Measurements from ENCODE around the gene SLC6A1. TPM values are rescaled to one million over a fixed set of nuclear protein-coding genes. Genes with fewer than 3 reads are reported as not detected.

SLC6A1 gene
- total RNA-seq, 1 experiment from 2014 or later = not detected

GRCh38 chr3:11088066-11088465 is 95.5 kb downstream of the SLC6A1 start:
- Histone ChIP-seq H3K4me1 (ENCODE audit: control insufficient read depth in 1 of 2, insufficient read depth in 2 of 2, low read length in 2 of 2) (peaks cover 0 to 20% of the 10 kb centered on the region in 2 experiments; a peak in 2 of 4 replicates), H2AFZ (ENCODE audit: low read depth, low read length, poor library complexity, severe bottlenecking) (peak overlapping the region; percentile 30), H3K9ac (ENCODE audit: low read length) (no peak overlapping the region), H3K36me3 (ENCODE audit: control insufficient read depth in 1 of 2, insufficient read depth in 2 of 2, low read length in 2 of 2) (no peaks in the 10 kb centered on the region), H4K20me1 (ENCODE audit: insufficient read depth) (no peaks in the 10 kb centered on the region), H3K79me2 (ENCODE audit: insufficient read depth, low read length) (no peaks in the 10 kb centered on the region), H3K4me3 (replicated peaks in 1 of 2; ENCODE audit: low read depth in 1 of 2, low read length in 2 of 2) (no peak overlapping the region), H3K9me3 (ENCODE audit: control insufficient read depth in 1 of 2, insufficient read depth in 1 of 2, low read depth in 1 of 2, low read length in 2 of 2) (no peaks in the 10 kb centered on the region; a peak in 1 of 4 replicates), H3K4me2 (ENCODE audit: low read length) (no peak overlapping the region), H3K27ac (ENCODE audit: low read depth, low read length) (no peak overlapping the region), H3K27me3 (ENCODE audit: insufficient read depth, low read length) (no peaks in the 10 kb centered on the region), H3K9me2 (ENCODE audit: insufficient read depth) (no peaks in the 10 kb centered on the region)
- intact Hi-C loops (cut with micrococcal nuclease) = no loop called here
- ChIA-PET POLR2A (no interaction called here), CTCF (no interaction called here), RAD21 (ENCODE audit: low non-redundant PET in 1 of 2, low total read pairs in 2 of 2, uncharacterized antibody in 2 of 2, unreplicated experiment in 2 of 2) (no interaction called here)
- TF ChIP-seq EGR1 (IDR thresholded peaks at IDR 0.05; ENCODE audit: low read depth) (no peak), ZNF274 (IDR thresholded peaks at IDR 0.05; ENCODE audit: low read depth, low read length) (no peak), CTCF (IDR thresholded peaks at IDR 0.05 in 2 of 3, conservative IDR thresholded peaks at IDR 0.05 in 1 of 3; ENCODE audit: borderline replicate concordance in 1 of 3, insufficient read depth in 1 of 3, low read depth in 2 of 3, low read length in 2 of 3) (no peak), MAX (IDR thresholded peaks at IDR 0.05) (no peak), POLR2AphosphoS5 (IDR thresholded peaks at IDR 0.05; ENCODE audit: low read depth, low read length) (no peak), YY1 (IDR thresholded peaks at IDR 0.05; ENCODE audit: extremely low read depth, insufficient replicate concordance, low read depth, low read length) (no peak), FOSL1 (IDR thresholded peaks at IDR 0.05; ENCODE audit: low read depth) (no peak), ATF3 (IDR thresholded peaks at IDR 0.05) (no peak), ZFX (IDR thresholded peaks at IDR 0.05) (no peak), CBX3 (IDR thresholded peaks at IDR 0.05; ENCODE audit: low read depth) (no peak), RAD21 (IDR thresholded peaks at IDR 0.05; ENCODE audit: low read depth) (no peak), REST (IDR thresholded peaks at IDR 0.05; ENCODE audit: low read depth) (no peak), ELF1 (IDR thresholded peaks at IDR 0.05; ENCODE audit: borderline replicate concordance, low read depth) (no peak), EZH2phosphoT487 (IDR thresholded peaks at IDR 0.05; ENCODE audit: borderline replicate concordance) (no peak), EZH2 (IDR thresholded peaks at IDR 0.05) (no peak), SP1 (IDR thresholded peaks at IDR 0.05; ENCODE audit: low read depth) (no peak), POLR2A (IDR thresholded peaks at IDR 0.05; ENCODE audit: borderline replicate concordance, extremely low read depth, insufficient read depth, insufficient read length) (no peak), SRF (IDR thresholded peaks at IDR 0.05; ENCODE audit: low read depth) (no peak), JUND (IDR thresholded peaks at IDR 0.05) (no peak), SIN3A (IDR thresholded peaks at IDR 0.05; ENCODE audit: low read depth) (no peak)
- no peak for DNase-seq (ENCODE audit: low read depth, low spot score)
- ATAC-seq = no peak
- no TSS peak for BruUV-seq (replicated peaks)

All from HCT116 (cell line).